HG03575 (cell line): Measurements from ENCODE around the gene PRKAR2A.
"Not testable (repeated sequence)": the region's sequence is repeated elsewhere in the genome, so short reads cannot be mapped to it uniquely, and the experiment has no call there.

Source experiments
- ATAC-seq: cut with Tn5 transposase; IDR thresholded peaks from one replicate; pipeline ENCODE4 v1.9.1; 2021; ENCODE audit not compliant: unreplicated experiment, insufficient number of reproducible peaks, low FRiP score; ENCODE audit errors: extremely low read depth

PRKAR2A gene

GRCh38 chr3:48739955-48740823, 107.5 kb downstream of the PRKAR2A start:
- ATAC-seq, result no peak

GRCh38 chr3:48739617-48739954, 108.1 kb downstream of the PRKAR2A start:
- ATAC-seq, result no peak

- ATAC-seq, result no peak
Observed at GRCh38 chr3:48738926-48739616, 108.6 kb downstream of the PRKAR2A start.

DNA sequence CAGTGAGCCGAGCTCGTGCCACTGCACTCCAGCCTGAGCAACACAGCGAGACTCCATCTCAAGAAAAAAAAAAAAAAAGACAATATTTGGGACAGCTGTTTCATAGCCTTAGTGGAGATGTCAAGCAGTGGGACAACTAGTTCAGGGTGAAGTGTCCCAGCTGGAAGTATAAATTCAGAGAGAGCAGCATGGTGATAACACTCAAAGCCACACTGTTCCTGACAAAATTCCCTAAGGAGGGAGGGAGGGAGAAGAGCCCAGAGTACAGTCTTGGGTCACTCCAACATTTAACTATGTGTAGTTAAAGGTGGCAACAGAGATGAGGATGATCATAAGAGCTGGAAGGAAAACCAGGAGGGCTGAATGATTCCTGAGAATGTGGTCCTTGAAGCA, 109.5 kb downstream of the PRKAR2A start:
- no peak for ATAC-seq

GRCh38 chr3:48735075-48735767, 112.5 kb downstream of the PRKAR2A start:
- not testable (repeated sequence) for ATAC-seq

DNA sequence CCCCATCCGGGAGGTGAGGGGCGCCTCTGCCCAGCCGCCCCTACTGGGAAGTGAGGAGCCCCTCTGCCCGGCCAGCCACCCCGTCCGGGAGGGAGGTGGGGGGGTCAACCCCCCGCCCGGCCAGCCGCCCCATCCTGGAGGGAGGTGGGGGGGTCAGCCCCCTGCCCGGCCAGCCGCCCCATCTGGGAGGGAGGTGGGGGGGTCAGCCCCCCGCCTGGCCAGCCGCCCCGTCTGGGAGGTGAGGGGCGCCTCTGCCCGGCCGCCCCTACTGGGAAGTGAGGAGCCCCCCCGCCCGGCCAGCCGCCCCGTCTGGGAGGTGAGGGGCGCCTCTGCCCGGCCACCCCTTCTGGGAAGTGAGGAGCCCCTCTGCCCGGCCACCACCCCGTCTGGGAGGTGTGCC, 113.1 kb downstream of the PRKAR2A start:
- not testable (repeated sequence) for ATAC-seq

DNA sequence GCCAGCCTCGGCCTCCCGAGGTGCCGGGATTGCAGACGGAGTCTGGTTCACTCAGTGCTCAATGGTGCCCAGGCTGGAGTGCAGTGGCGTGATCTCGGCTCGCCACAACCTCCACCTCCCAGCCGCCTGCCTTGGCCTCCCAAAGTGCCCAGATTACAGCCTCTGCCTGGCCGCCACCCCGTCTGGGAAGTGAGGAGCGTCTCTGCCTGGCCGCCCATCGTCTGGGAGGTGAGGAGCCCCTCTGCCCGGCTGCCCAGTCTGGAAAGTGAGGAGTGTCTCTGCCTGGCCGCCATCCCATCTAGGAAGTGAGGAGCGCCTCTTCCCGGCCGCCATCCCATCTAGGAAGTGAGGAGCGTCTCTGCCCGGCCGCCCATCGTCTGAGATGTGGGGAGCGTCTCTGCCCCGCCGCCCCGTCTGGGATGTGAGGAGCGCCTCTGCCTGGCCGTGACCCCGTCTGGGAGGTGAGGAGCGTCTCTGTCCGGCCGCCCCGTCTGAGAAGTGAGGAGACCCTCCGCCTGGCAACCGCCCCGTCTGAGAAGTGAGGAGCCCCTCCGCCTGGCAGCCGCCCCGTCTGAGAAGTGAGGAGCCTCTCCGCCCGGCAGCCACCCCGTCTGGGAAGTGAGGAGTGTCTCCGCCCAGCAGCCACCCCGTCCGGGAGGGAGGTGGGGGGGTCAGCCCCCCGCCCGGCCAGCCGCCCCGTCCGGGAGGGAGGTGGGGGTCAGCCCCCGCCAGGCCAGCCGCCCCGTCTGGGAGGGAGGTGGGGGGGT, 113.7 kb downstream of the PRKAR2A start:
- not testable (repeated sequence) for ATAC-seq

DNA sequence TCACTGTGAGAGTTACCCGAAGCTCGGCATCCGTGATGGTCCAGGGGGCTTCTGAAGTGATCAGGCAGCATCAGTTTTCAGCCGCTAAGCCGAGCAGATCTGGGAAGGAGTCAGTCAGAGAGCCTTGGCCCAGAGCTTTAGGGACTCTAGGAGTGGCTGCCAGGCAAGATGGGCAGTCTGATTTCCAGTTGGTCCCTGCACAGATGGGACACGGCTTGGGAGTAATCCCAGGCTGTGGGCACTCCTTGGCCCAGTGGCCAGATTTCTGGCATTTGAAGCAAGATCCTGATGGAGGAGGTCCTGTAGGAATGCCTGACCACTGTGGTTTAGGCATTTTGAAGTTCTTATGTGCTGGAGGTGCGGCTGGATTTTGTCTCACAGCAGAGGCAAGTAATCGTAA, 120.2 kb downstream of the PRKAR2A start:
- no peak for ATAC-seq

GRCh38 chr3:48725185-48725855, 122.4 kb downstream of the PRKAR2A start:
- ATAC-seq, result not testable (repeated sequence)

DNA sequence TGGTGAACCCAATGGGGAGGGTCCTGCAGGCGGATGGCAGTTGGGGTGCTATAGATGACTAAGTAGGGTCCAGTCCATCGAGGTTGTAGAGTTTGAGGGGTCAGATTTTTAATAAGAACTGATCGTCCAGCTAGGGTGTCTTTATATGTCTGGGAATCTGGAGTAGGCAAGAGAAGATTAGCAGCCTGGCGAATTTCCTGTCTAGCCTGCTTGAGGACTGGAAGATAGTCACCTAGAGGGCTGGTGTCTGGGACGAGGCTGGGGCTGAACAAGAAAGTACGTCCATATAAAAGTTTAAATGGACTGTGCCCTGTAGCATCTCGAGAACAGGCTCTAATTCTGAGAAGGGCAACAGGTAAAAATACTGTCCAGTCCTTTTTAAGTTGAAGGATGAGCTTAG, 123.9 kb downstream of the PRKAR2A start:
- no peak for ATAC-seq

DNA sequence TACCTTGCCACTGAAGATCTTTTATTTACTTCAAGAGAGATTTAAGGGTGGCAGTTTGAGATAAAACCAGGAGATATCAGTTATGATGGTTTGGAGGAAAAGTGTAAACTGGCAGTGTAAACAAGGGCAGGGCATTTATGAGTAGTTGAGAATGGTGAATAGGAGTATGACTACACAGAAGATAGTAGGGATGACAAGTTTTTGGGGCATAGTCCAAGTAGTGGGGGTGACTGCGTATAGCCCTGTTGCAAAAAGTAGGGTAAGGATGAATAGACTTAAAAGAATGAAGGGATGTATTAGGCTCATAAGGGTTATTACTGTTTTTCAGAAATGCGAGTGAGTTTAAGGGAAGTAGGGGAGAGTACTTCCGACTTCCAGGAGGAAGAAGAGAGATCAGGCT, 124.4 kb downstream of the PRKAR2A start:
- not testable (repeated sequence) for ATAC-seq

DNA sequence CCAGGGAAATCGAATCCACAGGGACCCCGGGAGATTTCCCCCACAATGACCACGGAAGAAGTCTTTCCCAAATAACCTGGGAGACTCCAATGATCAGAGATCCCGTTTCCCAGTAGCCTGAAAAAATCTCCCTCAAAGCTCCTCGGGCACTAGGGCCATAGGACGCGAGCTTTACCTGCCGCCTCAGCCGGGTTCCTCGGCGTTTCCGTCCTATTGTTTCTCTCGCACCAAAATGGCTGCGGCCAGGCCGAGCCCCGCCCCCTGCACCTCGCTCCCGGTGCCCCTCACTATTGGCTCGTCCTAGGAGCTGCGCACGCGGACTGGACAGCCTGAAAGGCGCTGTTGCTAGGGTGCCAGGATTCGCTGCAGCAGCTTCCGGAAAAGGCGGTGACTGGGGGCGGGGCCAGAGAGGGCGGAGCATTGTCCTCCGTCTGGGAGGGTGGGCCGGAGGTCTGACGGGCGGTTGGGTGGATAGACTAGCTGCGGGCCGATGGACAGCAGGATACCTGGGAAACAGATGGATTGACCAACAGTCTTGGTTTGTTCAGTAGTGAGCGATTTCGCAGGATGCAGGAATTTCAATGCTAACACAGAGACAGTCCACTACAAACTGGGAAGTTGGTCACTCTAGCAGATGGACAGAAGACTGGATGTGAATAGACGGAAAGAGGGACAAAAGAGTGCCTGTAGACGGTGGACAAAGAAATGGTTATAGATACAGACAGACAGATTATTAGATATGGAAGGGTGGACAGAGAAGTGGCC, 130.5 kb downstream of the PRKAR2A start, which contains the start of gene IP6K2:
TSS of gene IP6K2 (minus strand) at position 240 of the 765 bp plus-strand sequence. CDS start 21,930 bp downstream, outside the sequence.
- ATAC-seq, result peak; percentile 85

DNA sequence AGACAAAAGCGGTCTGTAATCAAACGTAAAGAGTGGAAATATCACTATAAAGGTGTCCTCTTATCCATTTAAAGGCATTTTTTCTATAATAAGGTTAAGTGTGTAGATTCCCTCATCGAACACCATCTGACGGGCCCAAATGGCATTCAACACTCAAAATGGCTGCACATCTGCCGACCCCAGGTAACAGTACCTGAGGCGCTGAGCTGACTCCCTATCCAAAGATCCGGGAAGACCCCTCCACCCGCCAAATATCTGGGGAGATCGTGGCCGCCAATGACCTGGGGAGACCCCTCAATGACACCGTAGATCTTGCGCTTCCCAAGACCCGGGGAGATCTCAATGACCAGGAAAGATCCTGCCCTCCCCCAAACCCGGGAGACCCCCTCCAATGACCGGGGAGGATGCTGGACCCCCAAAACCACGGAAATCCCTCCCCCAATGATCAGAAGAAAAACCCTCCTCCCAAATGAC, 131.1 kb downstream of the PRKAR2A start:
- ATAC-seq, result no peak

DNA sequence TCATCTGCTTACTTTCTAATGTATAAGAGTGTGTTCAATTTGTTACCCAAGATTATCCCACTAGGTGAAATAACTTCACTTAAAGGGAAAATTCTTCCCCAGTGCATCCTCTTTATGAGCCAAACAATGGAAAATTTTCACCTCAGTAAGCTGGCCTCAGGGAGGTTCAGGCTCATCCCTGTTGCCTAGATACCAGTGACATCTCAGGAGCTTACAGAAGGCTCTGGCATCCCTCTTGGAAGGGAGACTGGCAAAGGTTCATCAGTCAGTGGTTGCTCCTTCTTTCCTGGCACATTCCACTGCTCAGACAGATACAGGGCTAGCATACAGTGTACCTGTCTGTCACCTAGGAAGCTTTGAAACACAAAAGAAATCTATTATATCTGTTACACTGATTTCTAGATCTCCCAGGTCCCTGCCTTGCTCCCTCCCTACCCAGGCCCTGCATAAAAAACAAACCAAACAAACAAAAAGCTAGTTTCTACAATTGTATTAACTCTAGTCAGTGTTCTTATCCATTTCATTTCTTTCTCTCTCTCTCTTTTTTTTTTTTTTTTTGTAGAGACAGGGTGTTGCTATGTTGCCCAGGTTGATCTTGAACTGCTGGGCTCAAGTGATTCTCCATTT, 132.4 kb downstream of the PRKAR2A start:
- ATAC-seq, result no peak

DNA sequence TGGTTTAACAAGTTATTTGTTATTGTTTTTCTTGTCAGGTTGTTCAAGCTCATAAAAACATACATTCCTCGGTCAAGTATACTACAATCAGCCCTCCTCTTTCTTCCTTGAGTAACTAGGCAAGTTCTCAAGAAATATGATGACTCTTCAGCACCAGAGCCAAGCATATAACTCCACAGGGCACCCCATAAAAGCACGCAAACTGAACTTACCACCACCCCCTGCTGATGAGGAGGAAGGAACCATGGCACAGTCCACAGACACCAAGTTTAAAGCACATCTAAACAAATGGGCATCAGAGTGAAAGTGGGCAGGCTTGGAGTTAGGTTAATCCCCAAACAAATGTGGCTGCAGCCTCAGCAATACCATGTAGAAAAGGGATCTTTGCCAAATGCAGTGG, 135.9 kb downstream of the PRKAR2A start:
- ATAC-seq, result no peak

DNA sequence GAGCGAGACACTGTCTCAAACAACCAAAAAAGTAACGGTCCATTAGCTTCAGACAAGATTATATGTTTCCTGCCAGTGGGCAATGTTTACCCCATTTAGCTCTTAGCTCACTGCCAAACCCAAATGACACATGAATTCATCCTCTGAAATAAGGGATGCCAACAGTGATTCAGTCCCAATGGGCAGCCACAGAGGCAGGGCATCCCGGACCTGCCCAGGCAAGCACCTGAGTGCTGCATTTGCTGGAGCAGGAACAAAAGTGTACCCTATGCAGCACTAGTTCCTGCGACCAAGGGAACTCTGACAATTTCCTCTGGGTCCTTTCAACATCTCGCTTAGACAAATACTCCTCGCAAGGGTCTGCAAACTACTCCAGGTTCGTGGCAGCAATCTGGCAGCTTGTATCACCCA, 138.6 kb downstream of the PRKAR2A start:
- no peak for ATAC-seq

GRCh38 chr3:48708481-48708889, 139.2 kb downstream of the PRKAR2A start:
- no peak for ATAC-seq
